Neural crest cell (in vitro differentiated cells): ENCODE measurements around the gene SYPL2. TPM values are rescaled to one million over a fixed set of nuclear protein-coding genes. Genes with fewer than 3 reads are reported as not detected.

Source experiments
- DNase-seq: peaks from one replicate; pipeline ENCODE4 v3.0.0; 2021; ENCODE audit warnings: low read depth, mixed read lengths, low spot score
- H3K27ac Mint-ChIP-seq: one replicate; pipeline ENCODE4 v1.8.0; 2021; ENCODE audit warnings: mild to moderate bottlenecking, mixed read lengths; ENCODE audit not compliant: unreplicated experiment
- H3K27me3 Mint-ChIP-seq: 2 replicates; pipeline ENCODE4 v1.8.0; 2021; ENCODE audit warnings: low read depth, mild to moderate bottlenecking, mixed read lengths
- H3K36me3 Mint-ChIP-seq: 2 replicates; pipeline ENCODE4 v1.8.0; 2021; ENCODE audit warnings: low read depth, mild to moderate bottlenecking, mixed read lengths
- H3K4me1 Mint-ChIP-seq: 2 replicates; pipeline ENCODE4 v1.8.0; 2021; ENCODE audit warnings: mixed read lengths
- H3K4me3 Mint-ChIP-seq: one replicate; pipeline ENCODE4 v1.8.0; 2021; ENCODE audit warnings: mild to moderate bottlenecking, mixed read lengths
- H3K9me3 Mint-ChIP-seq: 2 replicates; pipeline ENCODE4 v1.8.0; 2021; ENCODE audit warnings: mixed read lengths
- long read RNA-seq: library from polyadenylated mRNA; unstranded; transcript quantifications from one replicate; pipeline ENCODE4 v2.0.0, GENCODE V29; 2020
- total RNA-seq: library from RNA; stranded (reverse); gene quantifications from 2 replicates; pipeline ENCODE4 v1.2.1, GENCODE V29; 2021
- TF ChIP-seq, protein P1 (sequence below): fragments of 200-600 bp; sonication (generic); conservative IDR thresholded peaks from 2 replicates; pipeline ENCODE4 v1.5.0; 2021; ENCODE audit warnings: antibody characterized with exemption, mild to moderate bottlenecking

Gene SYPL2
- total RNA-seq: 0.18 and 0.47 TPM in 2 replicates
- long read RNA-seq: 0 reads

DNA sequence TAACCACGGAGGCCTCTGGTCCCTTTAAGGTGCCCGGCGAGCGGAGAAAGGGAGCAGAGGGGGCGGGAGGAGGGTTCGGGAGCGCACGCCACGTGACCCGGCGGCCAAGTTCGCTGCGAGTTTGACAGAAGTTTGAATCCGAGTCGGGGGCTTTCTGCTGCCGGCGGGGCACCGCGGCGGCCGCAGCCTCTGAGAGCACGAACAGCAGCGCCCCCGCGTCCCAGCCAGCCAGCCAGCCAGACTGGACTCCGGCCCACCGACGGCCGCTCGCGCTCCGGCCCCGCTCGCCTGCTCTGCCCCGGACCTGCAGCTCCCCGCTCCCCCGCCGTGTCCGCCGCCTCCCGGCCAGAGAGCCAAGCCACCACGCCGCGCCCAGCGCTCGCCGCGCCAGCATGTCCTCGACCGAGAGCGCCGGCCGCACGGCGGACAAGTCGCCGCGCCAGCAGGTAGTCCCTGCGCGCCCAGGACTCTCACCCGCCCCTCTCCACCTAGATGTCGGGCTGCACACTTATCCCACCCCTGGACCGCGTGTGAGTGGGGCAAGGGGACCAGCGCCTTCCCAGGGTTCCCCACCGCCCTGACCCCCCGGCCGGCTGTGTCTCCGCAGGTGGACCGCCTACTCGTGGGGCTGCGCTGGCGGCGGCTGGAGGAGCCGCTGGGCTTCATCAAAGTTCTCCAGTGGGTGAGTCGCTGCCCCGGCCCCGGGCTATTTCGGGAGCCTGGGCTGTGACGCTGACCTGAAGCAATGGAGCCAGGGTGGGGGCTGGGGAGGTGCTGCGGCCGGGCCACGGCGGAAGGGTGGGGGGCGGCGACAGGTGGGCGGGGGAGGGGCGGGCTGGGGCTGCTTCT, at the start of gene SYPL2:
TSS of gene SYPL2 (plus strand) at position 95 of the 849 bp plus-strand sequence. CDS start at position 393, 298 bp downstream.
- no peaks in the 10 kb centered on the region for H3K9me3 Mint-ChIP-seq
- H3K27me3 Mint-ChIP-seq: peaks cover 100% of the 10 kb centered on the region
- peak; percentile 44 for DNase-seq
- no peak within 1 kb of the TSS for H3K27ac Mint-ChIP-seq
- no peaks in the 10 kb centered on the region for H3K36me3 Mint-ChIP-seq
- H3K4me1 Mint-ChIP-seq: peaks cover 8% of the 10 kb centered on the region
- TF ChIP-seq, protein P1, sequence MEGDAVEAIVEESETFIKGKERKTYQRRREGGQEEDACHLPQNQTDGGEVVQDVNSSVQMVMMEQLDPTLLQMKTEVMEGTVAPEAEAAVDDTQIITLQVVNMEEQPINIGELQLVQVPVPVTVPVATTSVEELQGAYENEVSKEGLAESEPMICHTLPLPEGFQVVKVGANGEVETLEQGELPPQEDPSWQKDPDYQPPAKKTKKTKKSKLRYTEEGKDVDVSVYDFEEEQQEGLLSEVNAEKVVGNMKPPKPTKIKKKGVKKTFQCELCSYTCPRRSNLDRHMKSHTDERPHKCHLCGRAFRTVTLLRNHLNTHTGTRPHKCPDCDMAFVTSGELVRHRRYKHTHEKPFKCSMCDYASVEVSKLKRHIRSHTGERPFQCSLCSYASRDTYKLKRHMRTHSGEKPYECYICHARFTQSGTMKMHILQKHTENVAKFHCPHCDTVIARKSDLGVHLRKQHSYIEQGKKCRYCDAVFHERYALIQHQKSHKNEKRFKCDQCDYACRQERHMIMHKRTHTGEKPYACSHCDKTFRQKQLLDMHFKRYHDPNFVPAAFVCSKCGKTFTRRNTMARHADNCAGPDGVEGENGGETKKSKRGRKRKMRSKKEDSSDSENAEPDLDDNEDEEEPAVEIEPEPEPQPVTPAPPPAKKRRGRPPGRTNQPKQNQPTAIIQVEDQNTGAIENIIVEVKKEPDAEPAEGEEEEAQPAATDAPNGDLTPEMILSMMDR: no peak
- peak within 1 kb of the TSS; percentile 73 for H3K4me3 Mint-ChIP-seq

DNA sequence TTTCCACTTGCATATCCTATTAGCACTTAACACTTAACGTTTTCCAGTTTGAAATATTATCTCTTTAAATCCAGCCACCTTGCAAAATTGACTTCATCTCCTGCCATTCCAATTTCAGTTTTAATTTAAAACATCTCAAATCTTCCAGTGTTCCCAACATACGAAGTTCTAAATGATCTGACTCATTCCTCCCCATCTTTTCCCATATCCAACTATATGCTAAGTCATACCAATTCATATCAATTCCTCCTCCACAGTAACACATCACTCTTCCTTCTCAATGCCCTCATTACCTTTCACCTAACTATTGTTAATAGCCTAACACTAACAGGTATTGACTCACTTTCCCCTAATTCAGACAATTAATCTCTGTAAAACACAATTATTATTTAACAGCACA, 42.8 kb upstream of the SYPL2 start:
- Mint-ChIP-seq H3K27ac (no peak overlapping the region), H3K4me3 (peak overlapping the region; percentile 11), H3K36me3 (no peaks in the 10 kb centered on the region), H3K27me3 (no peaks in the 10 kb centered on the region), H3K9me3 (no peaks in the 10 kb centered on the region), H3K4me1 (peaks cover 33% of the 10 kb centered on the region)
- TF ChIP-seq, protein P1: no peak
- no peak for DNase-seq

DNA sequence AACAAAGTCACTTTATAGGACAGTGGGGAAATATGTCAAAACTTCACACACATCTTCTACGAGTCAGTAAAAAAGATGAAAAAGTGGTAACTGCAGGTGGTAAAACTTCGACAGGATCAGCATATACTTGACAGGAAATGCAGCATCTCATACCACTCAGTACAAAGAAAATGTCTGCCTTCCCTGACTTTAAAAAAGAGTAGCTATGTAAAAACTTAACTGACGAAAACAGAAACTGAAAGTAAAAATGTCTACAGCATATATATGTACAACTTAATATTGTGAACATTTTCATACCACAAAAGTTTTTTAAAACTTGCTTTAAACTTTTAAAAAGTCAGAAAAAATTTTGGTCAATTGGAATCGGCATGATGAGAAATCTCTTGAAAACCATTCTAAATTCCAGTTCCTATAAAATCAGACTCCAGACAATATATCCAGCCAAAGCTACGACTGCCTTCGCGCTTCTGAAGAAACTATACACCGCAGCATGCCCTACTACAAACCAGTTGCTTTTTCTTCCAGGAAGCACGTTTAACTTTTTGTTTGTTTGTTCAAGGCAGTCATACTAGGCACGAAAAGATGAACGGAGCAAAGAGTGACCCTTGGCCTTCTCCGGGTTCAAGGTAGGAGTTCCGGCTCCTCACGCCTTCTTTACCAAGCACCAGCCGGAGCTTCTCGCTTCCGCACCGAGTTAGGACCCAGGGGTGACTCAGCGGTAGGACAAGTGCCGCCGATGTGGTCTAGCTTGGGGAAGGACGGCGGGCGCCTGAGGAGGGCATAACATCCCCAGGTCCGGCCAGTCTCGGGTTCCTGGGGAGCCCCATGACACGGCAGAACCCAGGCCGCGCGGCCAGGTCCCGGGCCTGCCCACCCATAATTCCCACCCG, 40.7 kb upstream of the SYPL2 start:
- peaks cover 33% of the 10 kb centered on the region for H3K4me1 Mint-ChIP-seq
- H3K27ac Mint-ChIP-seq: peak overlapping the region; percentile 94
- no peaks in the 10 kb centered on the region for H3K27me3 Mint-ChIP-seq
- peak; percentile 19 for DNase-seq
- TF ChIP-seq, protein P1: no peak
- H3K9me3 Mint-ChIP-seq: no peaks in the 10 kb centered on the region
- no peaks in the 10 kb centered on the region for H3K36me3 Mint-ChIP-seq
- H3K4me3 Mint-ChIP-seq: peak overlapping the region; percentile 98

DNA sequence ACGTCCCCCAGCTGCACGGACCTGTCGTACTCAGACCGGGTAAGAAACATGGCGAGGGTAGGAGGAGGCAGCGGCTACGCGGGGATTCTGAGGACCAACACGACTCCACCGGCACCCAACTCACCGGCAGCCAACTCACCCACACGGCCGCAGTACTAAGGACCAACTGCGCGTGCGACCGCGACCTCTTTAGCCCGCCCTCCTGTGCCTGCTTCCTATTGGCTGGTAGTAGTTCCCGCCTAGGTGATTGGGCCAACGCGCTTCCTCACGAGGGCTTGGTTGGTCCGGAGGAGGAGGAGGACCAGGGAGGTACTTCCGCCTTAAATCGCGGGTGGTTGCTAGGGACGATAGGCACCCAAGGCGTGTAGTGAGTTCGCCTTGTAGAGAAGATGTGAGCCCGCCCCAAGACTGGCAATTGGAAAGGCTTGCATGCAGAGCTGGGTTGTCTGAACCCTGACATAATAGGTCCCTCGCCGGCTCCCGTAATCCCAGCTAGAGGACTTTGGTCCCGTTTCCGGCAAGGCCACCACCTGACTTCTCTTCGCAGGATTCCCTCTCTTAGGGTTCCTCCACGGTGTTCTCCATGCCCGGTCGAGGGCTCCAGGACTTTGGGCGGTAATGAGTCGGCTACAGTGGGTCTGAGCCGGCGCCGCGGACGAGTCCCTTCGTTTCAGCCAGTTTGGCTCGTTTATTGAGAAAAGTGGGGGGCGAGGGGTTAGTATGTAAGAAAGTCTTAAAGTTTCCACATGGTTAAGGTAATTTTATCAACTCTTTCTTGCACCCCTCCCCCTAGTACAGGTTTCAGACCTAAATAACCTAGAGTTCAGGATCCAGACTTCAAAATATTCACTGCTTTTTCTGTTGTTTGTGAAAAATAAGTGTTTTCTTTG, 39.8 kb upstream of the SYPL2 start, which contains the start of gene PSMA5:
TSS of gene PSMA5 (minus strand) at position 168 of the 890 bp plus-strand sequence. CDS start at position 50, 118 bp downstream.
- H3K4me3 Mint-ChIP-seq: peak within 1 kb of the TSS; percentile 98
- H3K9me3 Mint-ChIP-seq: no peaks in the 10 kb centered on the region
- H3K27me3 Mint-ChIP-seq: no peaks in the 10 kb centered on the region
- TF ChIP-seq, protein P1: no peak
- no peaks in the 10 kb centered on the region for H3K36me3 Mint-ChIP-seq
- peaks cover 33% of the 10 kb centered on the region for H3K4me1 Mint-ChIP-seq
- H3K27ac Mint-ChIP-seq: peak within 1 kb of the TSS; percentile 94
- DNase-seq: peak; percentile 82

DNA sequence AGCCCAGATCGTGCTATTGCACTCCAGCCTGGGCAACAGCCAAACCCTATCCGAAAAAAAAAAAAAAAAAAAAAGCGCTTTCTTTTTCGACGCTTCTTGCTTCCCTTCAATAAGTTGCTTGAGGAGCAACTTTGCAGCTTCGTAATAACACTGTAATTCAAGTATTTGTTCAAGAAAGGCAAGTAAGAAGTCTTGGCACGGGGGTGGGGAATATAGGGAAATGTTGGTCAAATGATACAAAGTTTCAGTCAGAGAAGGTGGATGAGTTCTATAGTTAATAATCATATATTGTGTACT, 39.2 kb upstream of the SYPL2 start:
- H3K27ac Mint-ChIP-seq: no peak overlapping the region
- H3K9me3 Mint-ChIP-seq: no peaks in the 10 kb centered on the region
- DNase-seq: no peak
- H3K27me3 Mint-ChIP-seq: no peaks in the 10 kb centered on the region
- H3K4me3 Mint-ChIP-seq: peak overlapping the region; percentile 98
- H3K4me1 Mint-ChIP-seq: peaks cover 33% of the 10 kb centered on the region
- H3K36me3 Mint-ChIP-seq: no peaks in the 10 kb centered on the region
- TF ChIP-seq, protein P1: no peak
